Astrocyte of the cerebellum (primary cell): ENCODE measurements around the gene RXRB.
A peak's percentile ranks its signal among the peaks of the same experiment; 100 is the strongest.

Experiments used
- DNase-seq: peaks from one replicate; pipeline ENCODE4 v3.0.0-alpha.2; 2011; ENCODE audit warnings: low read depth
- H3K4me3 ChIP-seq: 2 replicates; pipeline ENCODE4 v1.5.1; 2011; ENCODE audit warnings: mild to moderate bottlenecking, low read depth, low read length, moderate library complexity
- CTCF ChIP-seq: IDR thresholded peaks from 2 replicates; pipeline ENCODE4 v1.5.1; 2012; ENCODE audit warnings: low read length, low read depth, moderate library complexity, mild to moderate bottlenecking; ENCODE audit errors: missing control alignments
- in situ Hi-C: cut with HindIII; loops from 2 replicates; pipeline ENCODE4 v1.10.0; 2017; ENCODE audit warnings: low sequenced_read_pairs

The RXRB gene

GRCh38 chr6:33176906-33177305 lies 23.6 kb downstream of the RXRB start:
- in situ Hi-C loops: no loop called here
- no peak for DNase-seq
- H3K4me3 ChIP-seq: no peak overlapping the region
- TF ChIP-seq CTCF: no peak

- no peak overlapping the region for H3K4me3 ChIP-seq
- no peak for DNase-seq
- in situ Hi-C loops: no loop called here
- no peak for TF ChIP-seq CTCF
Measured at GRCh38 chr6:33175436-33176069, 24.9 kb downstream of the RXRB start.

GRCh38 chr6:33174784-33175183 lies 25.7 kb downstream of the RXRB start:
- TF ChIP-seq CTCF: no peak
- in situ Hi-C loops: no loop called here
- DNase-seq: no peak
- no peak overlapping the region for H3K4me3 ChIP-seq

- in situ Hi-C loops: no loop called here
- no peak for DNase-seq
- no peak overlapping the region for H3K4me3 ChIP-seq
- no peak for TF ChIP-seq CTCF
Measured at GRCh38 chr6:33173535-33174180, 26.8 kb downstream of the RXRB start.

DNA sequence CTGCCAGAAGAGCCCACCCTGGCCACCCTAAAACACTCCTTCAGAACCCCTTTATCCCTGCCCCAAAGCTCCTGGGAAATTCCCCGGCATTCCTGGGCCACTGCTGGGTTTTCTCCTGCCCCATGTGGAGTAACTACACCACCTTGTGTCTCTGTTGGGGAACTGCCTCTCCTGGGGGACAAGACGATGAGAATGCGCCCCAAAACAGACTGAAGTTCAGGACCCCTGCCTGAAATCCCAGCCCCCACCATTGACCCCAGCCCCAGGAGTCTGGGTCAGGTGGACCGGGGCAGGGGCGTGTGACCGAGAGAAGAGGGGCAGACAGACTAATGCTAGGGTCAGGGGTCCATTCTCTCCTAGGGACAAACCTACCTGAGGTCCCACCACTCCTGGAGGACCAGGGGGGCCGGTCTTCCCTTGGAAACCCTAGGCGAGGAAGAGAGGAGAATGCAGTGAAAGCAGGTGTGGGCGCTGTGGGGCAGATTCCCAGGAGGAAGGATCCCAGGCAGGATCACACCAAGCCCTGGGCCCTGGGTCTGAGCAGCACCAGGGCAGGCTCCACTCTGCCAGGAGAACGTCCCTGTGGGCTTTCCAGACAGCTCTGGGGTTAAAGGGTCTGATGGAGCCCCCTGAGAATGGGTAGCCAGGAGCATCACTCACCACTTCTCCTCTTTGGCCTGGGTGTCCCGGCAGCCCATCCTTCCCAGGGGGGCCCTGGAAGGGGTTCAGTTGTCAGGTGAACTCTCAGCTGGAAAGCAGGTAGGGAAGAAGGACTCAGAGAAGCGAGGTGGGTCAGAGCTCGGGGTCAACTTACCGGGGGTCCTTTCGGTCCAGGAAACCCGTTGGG lies 27.6 kb downstream of the RXRB start:
- peak; percentile 76 for TF ChIP-seq CTCF
- no peak overlapping the region for H3K4me3 ChIP-seq
- in situ Hi-C loops: no loop called here
- no peak for DNase-seq

DNA sequence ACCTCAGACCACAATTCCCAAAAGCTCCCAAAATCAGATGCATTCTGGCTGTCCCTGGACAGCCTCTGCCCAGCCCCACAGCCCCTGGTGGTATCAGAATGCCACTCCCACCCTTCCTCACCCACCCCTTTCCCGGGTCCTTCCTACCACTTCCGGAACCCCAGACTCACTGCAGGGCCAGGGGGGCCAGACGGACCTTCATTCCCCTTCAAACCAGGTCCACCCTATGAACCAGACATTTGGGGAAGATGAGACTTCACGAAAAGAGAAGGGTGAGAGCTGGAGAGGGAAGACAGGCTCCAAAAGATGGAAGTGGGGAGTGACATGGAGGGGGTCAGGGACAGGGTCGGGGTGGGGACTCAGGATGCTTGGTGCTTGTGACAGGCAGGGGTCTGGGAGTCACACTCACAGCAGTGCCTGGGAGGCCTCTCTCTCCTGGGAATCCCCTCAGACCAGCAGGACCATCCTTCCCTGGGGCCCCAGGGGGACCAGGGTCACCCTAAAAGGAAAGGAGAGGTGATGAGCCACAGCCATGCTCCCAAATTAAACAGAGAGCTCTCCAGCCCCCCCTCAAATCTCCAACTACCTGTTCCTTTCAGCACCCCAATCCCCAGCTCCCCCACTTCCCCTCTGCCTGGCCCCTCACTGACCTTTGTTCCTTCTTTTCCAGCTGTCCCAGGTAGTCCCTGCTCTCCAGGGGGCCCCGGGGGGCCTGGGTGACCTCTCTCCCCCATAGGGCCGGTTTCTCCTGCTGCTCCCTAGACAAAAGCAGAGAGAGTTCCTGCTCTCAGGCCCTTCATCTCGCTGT lies 28.4 kb downstream of the RXRB start:
- H3K4me3 ChIP-seq: no peak overlapping the region
- TF ChIP-seq CTCF: no peak
- in situ Hi-C loops: no loop called here
- no peak for DNase-seq
